ENCODE data around the gene GPR171.

GPR171 gene

GRCh38 chr3:151182349-151183079 lies 20.5 kb downstream of the GPR171 start:
- DNase-seq (ENCODE audit: extremely low read depth in 1 of 2, low read depth in 1 of 2), result no peak

GRCh38 chr3:151178208-151178845 lies 24.7 kb downstream of the GPR171 start:
- DNase-seq (ENCODE audit: extremely low read depth in 1 of 2, low read depth in 1 of 2), result no peak

- no peak for DNase-seq (ENCODE audit: extremely low read depth in 1 of 2, low read depth in 1 of 2)
These were observed 27.1 kb downstream of the GPR171 start for GRCh38 chr3:151175952-151176351.

GRCh38 chr3:151174351-151174750 lies 28.7 kb downstream of the GPR171 start:
- DNase-seq (ENCODE audit: extremely low read depth in 1 of 2, low read depth in 1 of 2), result no peak

GRCh38 chr3:151171145-151171757 lies 31.8 kb downstream of the GPR171 start:
- peak in 1 of 2 donors; percentile 43 for DNase-seq (ENCODE audit: extremely low read depth in 1 of 2, low read depth in 1 of 2)

- peak; percentile 31 to 65 for DNase-seq (ENCODE audit: extremely low read depth in 1 of 2, low read depth in 1 of 2)
These were observed 32.9 kb downstream of the GPR171 start for GRCh38 chr3:151169948-151170679.

GRCh38 chr3:151169262-151169947 lies 33.6 kb downstream of the GPR171 start:
- DNase-seq (ENCODE audit: extremely low read depth in 1 of 2, low read depth in 1 of 2), result no peak

- DNase-seq (ENCODE audit: extremely low read depth in 1 of 2, low read depth in 1 of 2), result peak; percentile 47 to 75
These were observed 34.5 kb downstream of the GPR171 start for GRCh38 chr3:151168269-151169094.

GRCh38 chr3:151166161-151166560 lies 36.9 kb downstream of the GPR171 start:
- no peak for DNase-seq (ENCODE audit: extremely low read depth in 1 of 2, low read depth in 1 of 2)

GRCh38 chr3:151165226-151165625 lies 37.8 kb downstream of the GPR171 start:
- DNase-seq (ENCODE audit: extremely low read depth in 1 of 2, low read depth in 1 of 2), result no peak

- DNase-seq (ENCODE audit: extremely low read depth in 1 of 2, low read depth in 1 of 2), result no peak
These were observed 43.2 kb downstream of the GPR171 start for GRCh38 chr3:151159806-151160205.

GRCh38 chr3:151156618-151157216 lies 46.3 kb downstream of the GPR171 start:
- DNase-seq (ENCODE audit: extremely low read depth in 1 of 2, low read depth in 1 of 2), result no peak

GRCh38 chr3:151155409-151156128 lies 47.4 kb downstream of the GPR171 start:
- no peak for DNase-seq (ENCODE audit: extremely low read depth in 1 of 2, low read depth in 1 of 2)

GRCh38 chr3:151154566-151154965 lies 48.5 kb downstream of the GPR171 start:
- no peak for DNase-seq (ENCODE audit: extremely low read depth in 1 of 2, low read depth in 1 of 2)

- no peak for DNase-seq (ENCODE audit: extremely low read depth in 1 of 2, low read depth in 1 of 2)
These were observed 50.4 kb downstream of the GPR171 start for GRCh38 chr3:151152455-151153079.

Data from stimulated activated CD8-positive, alpha-beta memory T cell treated with anti-CD3 and anti-CD28 coated beads, Interleukin-7, amount 100 ng/mL, for 48 hours (primary cell).